Thyroid gland (tissue), 4 donors: ENCODE results near the gene NPC1L1.

Experiments
- CTCF ChIP-seq, 6 experiments: fragments of 200-600 bp in 3 of 6; fragments of 450-650 bp in 3 of 6; sonication (generic) in 3 of 6; IDR thresholded peaks; one replicate each; pipeline ENCODE4 v1.5.1; 2016 to 2019; ENCODE audit warnings: antibody characterized with exemption in 6 of 6, mild to moderate bottlenecking in 2 of 6, inconsistent platforms in 1 of 6, moderate library complexity in 1 of 6
- POLR2A ChIP-seq, 2 donors: fragments of 450-650 bp; IDR thresholded peaks; one replicate each; pipeline ENCODE4 v1.6.1; 2017; ENCODE audit warnings: antibody characterized with exemption in 2 of 2, mild to moderate bottlenecking in 2 of 2, moderate library complexity in 1 of 2

- no peak for TF ChIP-seq CTCF (IDR thresholded peaks at IDR 0.05)
- no peak for TF ChIP-seq POLR2A (IDR thresholded peaks at IDR 0.05)
These were observed 7.0 kb downstream of the NPC1L1 start for GRCh38 chr7:44534087-44534486.
